GM19035 (cell line): ENCODE data around the gene PFKFB4.

ENCODE experiments used
- ATAC-seq: cut with Tn5 transposase; IDR thresholded peaks from one replicate; pipeline ENCODE4 v1.9.1; 2021; ENCODE audit not compliant: unreplicated experiment

PFKFB4 gene

GRCh38 chr3:48585411-48585810 lies 28.8 kb upstream of the PFKFB4 start:
- ATAC-seq, result no peak

GRCh38 chr3:48584836-48585235 lies 28.2 kb upstream of the PFKFB4 start:
- ATAC-seq, result no peak

- ATAC-seq, result no peak
Measured at GRCh38 chr3:48581621-48582481, 25.2 kb upstream of the PFKFB4 start.

- ATAC-seq, result no peak
Measured at GRCh38 chr3:48576647-48577046, 20.0 kb upstream of the PFKFB4 start.

GRCh38 chr3:48575366-48575765 lies 18.8 kb upstream of the PFKFB4 start:
- ATAC-seq, result no peak

GRCh38 chr3:48573973-48574585 lies 17.5 kb upstream of the PFKFB4 start:
- ATAC-seq, result no peak

GRCh38 chr3:48572517-48572916 lies 15.9 kb upstream of the PFKFB4 start:
- ATAC-seq, result no peak

- ATAC-seq, result no peak
Measured at GRCh38 chr3:48571938-48572337, 15.3 kb upstream of the PFKFB4 start.

GRCh38 chr3:48569808-48570450 lies 13.3 kb upstream of the PFKFB4 start:
- ATAC-seq, result no peak

- no peak for ATAC-seq
Measured at GRCh38 chr3:48569400-48569799, 12.8 kb upstream of the PFKFB4 start.

GRCh38 chr3:48568476-48568875 lies 11.9 kb upstream of the PFKFB4 start:
- ATAC-seq, result no peak

GRCh38 chr3:48567500-48567899 lies 10.9 kb upstream of the PFKFB4 start:
- no peak for ATAC-seq

GRCh38 chr3:48567090-48567489 lies 10.5 kb upstream of the PFKFB4 start:
- no peak for ATAC-seq

GRCh38 chr3:48566401-48566760 lies 9.8 kb upstream of the PFKFB4 start:
- no peak for ATAC-seq

GRCh38 chr3:48565591-48566400 lies 9.2 kb upstream of the PFKFB4 start:
- no peak for ATAC-seq

- no peak for ATAC-seq
Measured at GRCh38 chr3:48565186-48565585, 8.6 kb upstream of the PFKFB4 start.

- no peak for ATAC-seq
Measured at GRCh38 chr3:48564667-48565066, 8.1 kb upstream of the PFKFB4 start.

GRCh38 chr3:48564022-48564421 lies 7.4 kb upstream of the PFKFB4 start:
- ATAC-seq, result no peak

- ATAC-seq, result no peak
Measured at GRCh38 chr3:48563382-48563918, 6.8 kb upstream of the PFKFB4 start, which contains the start of gene UCN2. TSS of gene UCN2 (minus strand) at chr3:48563781. CDS start at chr3:48563124, 657 bp downstream.

- ATAC-seq, result no peak
Measured at GRCh38 chr3:48562367-48563095, 5.9 kb upstream of the PFKFB4 start.
